AG09319 (cell line): ENCODE measurements around the gene EIF5B.
A peak's percentile ranks its signal among the peaks of the same experiment; 100 is the strongest.

Source experiments
- DNase-seq: peaks from one replicate; pipeline ENCODE4 v3.0.0-alpha.2; 2010; ENCODE audit warnings: low read depth; ENCODE audit errors: extremely low read depth
- CTCF ChIP-seq: IDR thresholded peaks from 2 replicates; pipeline ENCODE4 v1.5.1; 2011; ENCODE audit warnings: low read depth, mild to moderate bottlenecking, inconsistent platforms, low read length, moderate library complexity

EIF5B gene

DNA sequence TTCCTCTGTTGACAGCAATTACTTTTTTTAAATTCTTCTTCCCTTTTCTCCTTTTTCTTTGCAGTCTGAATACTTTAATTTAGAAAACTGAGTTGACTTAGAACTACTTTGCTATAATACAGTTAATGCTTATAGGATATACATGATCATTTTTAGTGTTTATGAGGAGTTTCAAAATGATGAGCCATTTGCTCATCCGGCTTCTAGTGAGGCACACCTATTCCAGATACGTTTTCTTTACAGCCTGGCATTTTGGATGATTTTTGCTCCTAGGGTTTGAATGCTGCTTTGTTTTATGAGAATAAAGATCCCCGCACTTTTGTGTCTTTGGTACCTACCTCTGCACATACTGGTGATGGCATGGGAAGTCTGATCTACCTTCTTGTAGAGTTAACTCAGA lies 52.8 kb downstream of the EIF5B start:
- no peak for TF ChIP-seq CTCF
- no peak for DNase-seq

- no peak for TF ChIP-seq CTCF
- DNase-seq, result no peak
Measured at GRCh38 chr2:99395589-99396130, 58.5 kb downstream of the EIF5B start.

GRCh38 chr2:99397266-99397920 lies 60.2 kb downstream of the EIF5B start:
- TF ChIP-seq CTCF, result no peak
- no peak for DNase-seq

DNA sequence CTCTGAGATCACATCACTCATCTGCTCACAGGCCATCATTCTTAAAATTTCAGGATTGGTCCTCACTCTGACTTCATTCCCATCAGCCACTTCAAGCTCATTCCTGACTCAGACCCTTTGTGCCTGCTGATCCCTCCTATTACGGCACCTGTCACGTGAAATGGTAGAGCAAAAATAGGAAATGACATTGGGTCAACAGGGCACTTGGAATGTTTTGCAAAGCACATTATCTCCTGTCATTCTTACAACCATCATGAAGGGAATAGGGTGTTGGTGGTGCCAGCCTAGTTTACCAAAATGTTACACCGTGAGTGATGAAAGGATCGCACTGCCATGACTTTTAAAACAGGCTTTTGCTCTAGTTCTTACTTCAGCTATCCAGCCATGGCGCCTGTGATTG lies 61.1 kb downstream of the EIF5B start:
- no peak for TF ChIP-seq CTCF
- DNase-seq, result no peak

GRCh38 chr2:99399063-99399462 lies 61.9 kb downstream of the EIF5B start:
- DNase-seq, result peak; percentile 34
- TF ChIP-seq CTCF, result no peak

DNA sequence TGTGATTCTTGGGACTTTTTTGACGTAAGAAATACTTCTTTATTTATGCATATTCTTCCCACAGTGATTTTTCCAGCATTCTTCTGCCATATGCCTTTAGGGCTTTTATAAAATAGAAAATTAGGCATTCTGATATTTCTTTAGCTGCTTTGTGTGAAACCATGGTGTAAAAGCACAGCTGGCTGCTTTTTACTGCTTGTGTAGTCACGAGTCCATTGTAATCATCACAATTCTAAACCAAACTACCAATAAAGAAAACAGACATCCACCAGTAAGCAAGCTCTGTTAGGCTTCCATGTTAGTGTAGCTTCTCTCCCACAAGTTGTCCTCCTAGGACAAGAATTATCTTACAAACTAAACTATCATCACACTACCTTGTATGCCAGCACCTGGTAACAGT lies 62.6 kb downstream of the EIF5B start:
- no peak for DNase-seq
- no peak for TF ChIP-seq CTCF

DNA sequence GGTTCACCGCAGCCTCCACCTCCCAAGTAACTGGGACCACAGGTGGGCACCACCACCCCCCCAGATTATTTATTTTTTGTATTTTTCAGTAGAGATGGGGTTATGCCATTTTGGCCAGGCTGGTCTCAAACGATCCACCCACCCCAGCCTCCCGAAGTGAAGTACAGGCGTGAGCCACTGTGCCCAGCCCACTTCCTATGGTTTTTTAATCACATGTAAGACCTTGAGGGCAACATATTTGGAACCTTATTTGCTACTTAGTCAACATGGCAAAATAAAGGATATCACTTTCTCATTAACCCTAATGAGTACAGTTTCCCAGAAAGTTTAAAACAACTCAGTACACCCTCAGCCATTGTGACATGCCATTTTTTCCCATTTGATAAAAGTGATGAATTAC lies 64.7 kb downstream of the EIF5B start:
- no peak for TF ChIP-seq CTCF
- no peak for DNase-seq
